HEK293 (cell line): ENCODE measurements around the gene HHIP.

Source experiments
- CTCF ChIA-PET: fragments of 350-600 bp; formaldehyde crosslinking; extraction: SDS; loops from one replicate; lab custom pipeline; 2021; ENCODE audit warnings: antibody characterized with exemption; lab: Yijun Ruan, JAX
- POLR2A ChIA-PET: fragments of 300-600 bp; formaldehyde crosslinking; extraction: SDS; loops from one replicate; lab custom pipeline; 2020; ENCODE audit warnings: antibody characterized with exemption, inconsistent platforms; lab: Yijun Ruan, JAX
- H3K27ac ChIP-seq: fragments of 200-500 bp; sonication (Bioruptor generic); 2 replicates; pipeline ENCODE4 v1.5.1; 2014; ENCODE audit warnings: low read depth, low read length, control low read depth, inconsistent platforms; ENCODE audit errors: extremely low read depth
- H3K36me3 ChIP-seq, 2 experiments: fragments of 200-500 bp in 1 of 2; sonication (Bioruptor generic) in 1 of 2; 1 replicate in 1 of 2; 2 replicates in 1 of 2; pipeline ENCODE4 v1.5.1; 2014 to 2017; ENCODE audit warnings: inconsistent platforms in 2 of 2, low read length in 2 of 2; ENCODE audit not compliant: control insufficient read depth in 2 of 2, insufficient read depth in 1 of 2
- H3K4me1 ChIP-seq: fragments of 200-500 bp; sonication (Bioruptor generic); 2 replicates; pipeline ENCODE4 v1.5.1; 2014; ENCODE audit warnings: mild to moderate bottlenecking, low read length, inconsistent platforms; ENCODE audit not compliant: control insufficient read depth, insufficient read depth
- H3K4me3 ChIP-seq: 2 replicates; pipeline ENCODE4 v1.5.1; 2011; ENCODE audit warnings: low read depth, mild to moderate bottlenecking, control low read depth, low read length, moderate library complexity
- H3K9me3 ChIP-seq: fragments of 200-500 bp; sonication (Bioruptor generic); 2 replicates; pipeline ENCODE4 v1.5.1; 2014; ENCODE audit warnings: low read depth, low read length, inconsistent platforms; ENCODE audit not compliant: control insufficient read depth, insufficient read depth
- GFI1B ChIP-seq: fragments of 450-650 bp; formaldehyde crosslinking; IDR thresholded peaks from 2 replicates; pipeline ENCODE4 v1.5.1; 2016; ENCODE audit warnings: missing biosample characterization, missing genetic modification characterization
- IKZF3 ChIP-seq: fragments of 450-650 bp; IDR thresholded peaks from 2 replicates; pipeline ENCODE4 v1.5.0; 2018; ENCODE audit warnings: missing biosample characterization, mild to moderate bottlenecking, missing genetic modification characterization, moderate library complexity
- KLF1 ChIP-seq: fragments of 450-650 bp; formaldehyde crosslinking; IDR thresholded peaks from 2 replicates; pipeline ENCODE4 v1.5.1; 2016; ENCODE audit warnings: missing biosample characterization, missing genetic modification characterization
- KLF9 ChIP-seq: fragments of 450-650 bp; formaldehyde crosslinking; IDR thresholded peaks from 2 replicates; pipeline ENCODE4 v1.5.1; 2016; ENCODE audit warnings: missing biosample characterization, missing genetic modification characterization, low read depth
- SCRT1 ChIP-seq: fragments of 450-650 bp; formaldehyde crosslinking; IDR thresholded peaks from 2 replicates; pipeline ENCODE4 v1.5.1; 2016; ENCODE audit warnings: missing biosample characterization, missing genetic modification characterization, borderline replicate concordance
- YY2 ChIP-seq: fragments of 450-650 bp; formaldehyde crosslinking; IDR thresholded peaks from 2 replicates; pipeline ENCODE4 v1.5.1; 2016; ENCODE audit warnings: missing biosample characterization, missing genetic modification characterization
- ZBTB17 ChIP-seq: fragments of 450-650 bp; formaldehyde crosslinking; IDR thresholded peaks from 2 replicates; pipeline ENCODE4 v1.5.1; 2016; ENCODE audit warnings: missing biosample characterization, missing genetic modification characterization
- ZEB2 ChIP-seq: fragments of 450-650 bp; formaldehyde crosslinking; IDR thresholded peaks from 2 replicates; pipeline ENCODE4 v1.5.1; 2016; ENCODE audit warnings: missing biosample characterization, missing genetic modification characterization
- ZFHX2 ChIP-seq: fragments of 450-650 bp; formaldehyde crosslinking; conservative IDR thresholded peaks from 2 replicates; pipeline ENCODE4 v1.5.1; 2016; ENCODE audit warnings: missing biosample characterization, missing genetic modification characterization
- ZNF175 ChIP-seq: fragments of 450-650 bp; formaldehyde crosslinking; IDR thresholded peaks from 2 replicates; pipeline ENCODE4 v1.5.1; 2016; ENCODE audit warnings: missing biosample characterization, missing genetic modification characterization
- ZNF202 ChIP-seq: fragments of 450-650 bp; formaldehyde crosslinking; IDR thresholded peaks from 2 replicates; pipeline ENCODE4 v1.5.1; 2016; ENCODE audit warnings: missing biosample characterization, missing genetic modification characterization, borderline replicate concordance
- ZNF416 ChIP-seq: fragments of 450-650 bp; formaldehyde crosslinking; IDR thresholded peaks from 2 replicates; pipeline ENCODE4 v1.5.1; 2016; ENCODE audit warnings: missing biosample characterization, missing genetic modification characterization
- ZNF426 ChIP-seq: fragments of 450-650 bp; formaldehyde crosslinking; IDR thresholded peaks from 2 replicates; pipeline ENCODE4 v1.5.1; 2017; ENCODE audit warnings: missing biosample characterization, missing genetic modification characterization, mild to moderate bottlenecking, inconsistent platforms, moderate library complexity
- ZNF555 ChIP-seq: fragments of 450-650 bp; formaldehyde crosslinking; conservative IDR thresholded peaks from 2 replicates; pipeline ENCODE4 v1.5.1; 2017; ENCODE audit warnings: missing biosample characterization, mild to moderate bottlenecking, missing genetic modification characterization, inconsistent platforms
- ZNF629 ChIP-seq: fragments of 450-650 bp; formaldehyde crosslinking; IDR thresholded peaks from 2 replicates; pipeline ENCODE4 v1.5.1; 2017; ENCODE audit warnings: missing biosample characterization, missing genetic modification characterization
- ZNF677 ChIP-seq: fragments of 450-650 bp; IDR thresholded peaks from 2 replicates; pipeline ENCODE4 v1.5.0; 2018; ENCODE audit warnings: missing biosample characterization, mild to moderate bottlenecking, missing genetic modification characterization, moderate library complexity
- ZNF76 ChIP-seq: fragments of 450-650 bp; formaldehyde crosslinking; IDR thresholded peaks from 2 replicates; pipeline ENCODE4; 2016; ENCODE audit warnings: low read depth, missing biosample characterization, missing genetic modification characterization, borderline replicate concordance
- ZNF837 ChIP-seq: fragments of 450-650 bp; formaldehyde crosslinking; IDR thresholded peaks from 2 replicates; pipeline ENCODE4 v1.5.1; 2016; ENCODE audit warnings: missing biosample characterization, missing genetic modification characterization
- TF ChIP-seq, protein P1 (sequence below): fragments of 450-650 bp; IDR thresholded peaks from 2 replicates; pipeline ENCODE4 v1.5.1; 2018; ENCODE audit warnings: missing biosample characterization, missing genetic modification characterization
- TF ChIP-seq, protein P2 (sequence below): fragments of 450-650 bp; formaldehyde crosslinking; IDR thresholded peaks from 2 replicates; pipeline ENCODE4 v1.5.1; 2016; ENCODE audit warnings: missing biosample characterization, missing genetic modification characterization
- TF ChIP-seq, protein P3 (sequence below): fragments of 450-650 bp; formaldehyde crosslinking; IDR thresholded peaks from 2 replicates; pipeline ENCODE4 v1.5.1; 2016; ENCODE audit warnings: missing biosample characterization, missing genetic modification characterization
- TF ChIP-seq, protein P4 (sequence below): fragments of 450-650 bp; formaldehyde crosslinking; IDR thresholded peaks from 2 replicates; pipeline ENCODE4 v1.5.1; 2016; ENCODE audit warnings: missing biosample characterization, missing genetic modification characterization
- TF ChIP-seq, protein P5 (sequence below): fragments of 450-650 bp; formaldehyde crosslinking; IDR thresholded peaks from 2 replicates; pipeline ENCODE4 v1.5.1; 2016; ENCODE audit warnings: missing biosample characterization, missing genetic modification characterization
- TF ChIP-seq, protein P6 (sequence below): fragments of 450-650 bp; formaldehyde crosslinking; IDR thresholded peaks from 2 replicates; pipeline ENCODE4 v1.5.1; 2016; ENCODE audit warnings: missing biosample characterization, missing genetic modification characterization

HHIP gene

DNA sequence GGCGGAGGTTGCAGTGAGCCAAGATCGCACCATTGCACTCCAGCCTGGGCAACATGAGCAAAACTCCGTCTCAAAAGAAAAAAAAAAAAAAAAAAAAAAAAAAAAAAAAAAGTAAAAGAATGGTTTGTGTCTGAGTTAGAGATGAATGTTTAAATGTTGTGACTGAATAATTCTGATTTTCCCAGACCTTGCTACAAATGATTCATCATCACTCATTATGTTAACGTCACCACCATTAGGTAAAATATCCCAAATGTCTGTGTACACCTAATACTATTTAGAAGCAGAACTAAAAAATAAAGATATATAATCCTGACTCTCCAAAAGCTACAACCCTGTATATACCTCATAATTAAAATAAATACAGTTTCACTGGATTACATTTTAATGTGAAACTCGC is 70.8 kb downstream of the HHIP start (continued):
- TF ChIP-seq, protein P1, sequence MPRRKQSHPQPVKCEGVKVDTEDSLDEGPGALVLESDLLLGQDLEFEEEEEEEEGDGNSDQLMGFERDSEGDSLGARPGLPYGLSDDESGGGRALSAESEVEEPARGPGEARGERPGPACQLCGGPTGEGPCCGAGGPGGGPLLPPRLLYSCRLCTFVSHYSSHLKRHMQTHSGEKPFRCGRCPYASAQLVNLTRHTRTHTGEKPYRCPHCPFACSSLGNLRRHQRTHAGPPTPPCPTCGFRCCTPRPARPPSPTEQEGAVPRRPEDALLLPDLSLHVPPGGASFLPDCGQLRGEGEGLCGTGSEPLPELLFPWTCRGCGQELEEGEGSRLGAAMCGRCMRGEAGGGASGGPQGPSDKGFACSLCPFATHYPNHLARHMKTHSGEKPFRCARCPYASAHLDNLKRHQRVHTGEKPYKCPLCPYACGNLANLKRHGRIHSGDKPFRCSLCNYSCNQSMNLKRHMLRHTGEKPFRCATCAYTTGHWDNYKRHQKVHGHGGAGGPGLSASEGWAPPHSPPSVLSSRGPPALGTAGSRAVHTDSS (tag by site-specific recombination): no peak

DNA sequence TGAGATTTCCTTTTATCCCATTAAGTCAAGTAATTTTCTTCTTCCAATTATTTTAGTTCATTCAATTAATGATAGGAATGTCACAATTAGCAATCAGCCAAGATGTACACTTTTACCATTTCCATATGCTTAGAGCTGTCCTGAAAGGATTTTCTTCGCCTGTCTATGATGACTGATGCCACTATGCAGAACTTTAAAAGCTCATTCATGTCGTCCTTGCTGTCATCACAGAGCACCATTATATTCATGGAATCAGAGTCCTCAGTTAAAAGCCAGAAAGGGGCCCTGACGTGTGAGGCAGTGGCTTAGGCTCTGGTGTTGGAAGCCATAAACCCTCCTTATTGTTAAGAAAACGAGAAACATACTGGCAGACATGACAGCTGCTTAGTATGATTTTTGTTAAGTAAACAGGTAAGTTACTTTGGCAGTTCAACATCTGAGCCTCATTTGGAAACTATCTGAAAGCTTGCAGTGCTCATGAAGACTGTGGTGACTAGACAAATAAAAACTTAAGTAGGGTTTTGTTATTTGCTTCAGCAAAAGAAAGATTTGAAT is 73.1 kb downstream of the HHIP start:
- Histone ChIP-seq H3K4me1 (no peaks in the 10 kb centered on the region), H3K4me3 (no peak overlapping the region), H3K36me3 (no peaks in the 10 kb centered on the region), H3K9me3 (no peaks in the 10 kb centered on the region), H3K27ac (no peak overlapping the region)
- TF ChIP-seq ZNF175 (tag by site-specific recombination): no peak
- no peak for TF ChIP-seq ZEB2 (tag by site-specific recombination)
- no peak for TF ChIP-seq ZBTB17 (tag by site-specific recombination)
- TF ChIP-seq ZNF629 (tag by site-specific recombination): no peak
- no peak for TF ChIP-seq ZNF677 (tag by site-specific recombination)
- no peak for TF ChIP-seq YY2 (tag by site-specific recombination)
- TF ChIP-seq, protein P2, sequence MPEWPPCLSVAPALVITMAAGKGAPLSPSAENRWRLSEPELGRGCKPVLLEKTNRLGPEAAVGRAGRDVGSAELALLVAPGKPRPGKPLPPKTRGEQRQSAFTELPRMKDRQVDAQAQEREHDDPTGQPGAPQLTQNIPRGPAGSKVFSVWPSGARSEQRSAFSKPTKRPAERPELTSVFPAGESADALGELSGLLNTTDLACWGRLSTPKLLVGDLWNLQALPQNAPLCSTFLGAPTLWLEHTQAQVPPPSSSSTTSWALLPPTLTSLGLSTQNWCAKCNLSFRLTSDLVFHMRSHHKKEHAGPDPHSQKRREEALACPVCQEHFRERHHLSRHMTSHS (tag by site-specific recombination): no peak
- TF ChIP-seq KLF1: no peak
- no peak for TF ChIP-seq ZNF76 (tag by site-specific recombination)
- TF ChIP-seq ZNF555: no peak
- TF ChIP-seq, protein P3, sequence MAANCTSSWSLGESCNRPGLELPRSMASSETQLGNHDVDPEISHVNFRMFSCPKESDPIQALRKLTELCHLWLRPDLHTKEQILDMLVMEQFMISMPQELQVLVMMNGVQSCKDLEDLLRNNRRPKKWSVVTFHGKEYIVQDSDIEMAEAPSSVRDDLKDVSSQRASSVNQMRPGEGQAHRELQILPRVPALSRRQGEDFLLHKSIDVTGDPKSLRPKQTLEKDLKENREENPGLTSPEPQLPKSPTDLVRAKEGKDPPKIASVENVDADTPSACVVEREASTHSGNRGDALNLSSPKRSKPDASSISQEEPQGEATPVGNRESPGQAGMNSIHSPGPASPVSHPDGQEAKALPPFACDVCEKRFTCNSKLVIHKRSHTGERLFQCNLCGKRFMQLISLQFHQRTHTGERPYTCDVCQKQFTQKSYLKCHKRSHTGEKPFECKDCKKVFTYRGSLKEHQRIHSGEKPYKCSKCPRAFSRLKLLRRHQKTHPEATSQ (tag by site-specific recombination): no peak
- no peak for TF ChIP-seq KLF9 (tag by site-specific recombination)
- no peak for TF ChIP-seq ZNF202 (tag by site-specific recombination)
- no peak for TF ChIP-seq SCRT1 (tag by site-specific recombination)
- TF ChIP-seq GFI1B: no peak
- ChIA-PET POLR2A (no interaction called here), CTCF (no interaction called here)

DNA sequence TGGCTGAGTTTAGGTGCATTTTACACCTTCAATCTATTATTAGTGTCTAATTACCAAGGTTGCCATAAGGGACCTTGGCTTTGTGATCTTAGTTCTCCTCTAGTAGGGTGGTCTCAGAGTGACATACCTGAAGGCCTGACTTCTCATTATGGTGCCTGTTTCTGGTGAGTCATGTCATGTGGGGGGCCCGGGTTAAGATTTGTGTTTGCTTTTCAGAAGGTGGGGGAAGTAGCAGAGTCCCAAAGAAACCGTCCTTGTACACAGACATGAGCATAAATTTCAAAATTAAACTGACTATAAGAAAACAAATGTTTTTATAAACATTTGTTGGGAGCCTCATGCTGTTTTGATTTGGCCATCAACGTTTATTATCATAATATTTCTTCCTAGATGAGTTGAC is 74.5 kb downstream of the HHIP start:
- H3K27ac ChIP-seq: no peak overlapping the region
- H3K36me3 ChIP-seq: no peaks in the 10 kb centered on the region
- CTCF ChIA-PET: no interaction called here
- H3K9me3 ChIP-seq: no peaks in the 10 kb centered on the region
- POLR2A ChIA-PET: no interaction called here
- no peak overlapping the region for H3K4me3 ChIP-seq
- no peaks in the 10 kb centered on the region for H3K4me1 ChIP-seq
- TF ChIP-seq, protein P4, sequence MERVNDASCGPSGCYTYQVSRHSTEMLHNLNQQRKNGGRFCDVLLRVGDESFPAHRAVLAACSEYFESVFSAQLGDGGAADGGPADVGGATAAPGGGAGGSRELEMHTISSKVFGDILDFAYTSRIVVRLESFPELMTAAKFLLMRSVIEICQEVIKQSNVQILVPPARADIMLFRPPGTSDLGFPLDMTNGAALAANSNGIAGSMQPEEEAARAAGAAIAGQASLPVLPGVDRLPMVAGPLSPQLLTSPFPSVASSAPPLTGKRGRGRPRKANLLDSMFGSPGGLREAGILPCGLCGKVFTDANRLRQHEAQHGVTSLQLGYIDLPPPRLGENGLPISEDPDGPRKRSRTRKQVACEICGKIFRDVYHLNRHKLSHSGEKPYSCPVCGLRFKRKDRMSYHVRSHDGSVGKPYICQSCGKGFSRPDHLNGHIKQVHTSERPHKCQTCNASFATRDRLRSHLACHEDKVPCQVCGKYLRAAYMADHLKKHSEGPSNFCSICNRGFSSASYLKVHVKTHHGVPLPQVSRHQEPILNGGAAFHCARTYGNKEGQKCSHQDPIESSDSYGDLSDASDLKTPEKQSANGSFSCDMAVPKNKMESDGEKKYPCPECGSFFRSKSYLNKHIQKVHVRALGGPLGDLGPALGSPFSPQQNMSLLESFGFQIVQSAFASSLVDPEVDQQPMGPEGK (tag by site-specific recombination): no peak
- no peak for TF ChIP-seq ZNF837 (tag by site-specific recombination)
- TF ChIP-seq, protein P5, sequence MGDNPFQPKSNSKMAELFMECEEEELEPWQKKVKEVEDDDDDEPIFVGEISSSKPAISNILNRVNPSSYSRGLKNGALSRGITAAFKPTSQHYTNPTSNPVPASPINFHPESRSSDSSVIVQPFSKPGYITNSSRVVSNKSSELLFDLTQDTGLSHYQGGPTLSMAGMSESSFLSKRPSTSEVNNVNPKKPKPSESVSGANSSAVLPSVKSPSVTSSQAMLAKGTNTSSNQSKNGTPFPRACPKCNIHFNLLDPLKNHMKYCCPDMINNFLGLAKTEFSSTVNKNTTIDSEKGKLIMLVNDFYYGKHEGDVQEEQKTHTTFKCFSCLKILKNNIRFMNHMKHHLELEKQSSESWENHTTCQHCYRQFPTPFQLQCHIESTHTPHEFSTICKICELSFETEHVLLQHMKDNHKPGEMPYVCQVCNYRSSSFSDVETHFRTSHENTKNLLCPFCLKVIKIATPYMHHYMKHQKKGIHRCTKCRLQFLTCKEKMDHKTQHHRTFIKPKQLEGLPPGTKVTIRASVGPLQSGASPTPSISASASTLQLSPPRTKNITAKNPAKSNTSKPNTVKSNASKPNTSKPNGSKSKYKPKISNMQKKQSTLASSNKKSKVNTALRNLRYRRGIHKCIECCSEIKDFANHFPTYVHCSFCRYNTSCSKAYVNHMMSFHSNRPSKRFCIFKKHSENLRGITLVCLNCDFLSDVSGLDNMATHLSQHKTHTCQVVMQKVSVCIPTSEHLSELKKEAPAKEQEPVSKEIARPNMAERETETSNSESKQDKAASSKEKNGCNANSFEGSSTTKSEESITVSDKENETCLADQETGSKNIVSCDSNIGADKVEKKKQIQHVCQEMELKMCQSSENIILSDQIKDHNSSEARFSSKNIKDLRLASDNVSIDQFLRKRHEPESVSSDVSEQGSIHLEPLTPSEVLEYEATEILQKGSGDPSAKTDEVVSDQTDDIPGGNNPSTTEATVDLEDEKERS (tag by site-specific recombination): no peak
- no peak for TF ChIP-seq ZNF426 (tag by site-specific recombination)
- TF ChIP-seq, protein P6, sequence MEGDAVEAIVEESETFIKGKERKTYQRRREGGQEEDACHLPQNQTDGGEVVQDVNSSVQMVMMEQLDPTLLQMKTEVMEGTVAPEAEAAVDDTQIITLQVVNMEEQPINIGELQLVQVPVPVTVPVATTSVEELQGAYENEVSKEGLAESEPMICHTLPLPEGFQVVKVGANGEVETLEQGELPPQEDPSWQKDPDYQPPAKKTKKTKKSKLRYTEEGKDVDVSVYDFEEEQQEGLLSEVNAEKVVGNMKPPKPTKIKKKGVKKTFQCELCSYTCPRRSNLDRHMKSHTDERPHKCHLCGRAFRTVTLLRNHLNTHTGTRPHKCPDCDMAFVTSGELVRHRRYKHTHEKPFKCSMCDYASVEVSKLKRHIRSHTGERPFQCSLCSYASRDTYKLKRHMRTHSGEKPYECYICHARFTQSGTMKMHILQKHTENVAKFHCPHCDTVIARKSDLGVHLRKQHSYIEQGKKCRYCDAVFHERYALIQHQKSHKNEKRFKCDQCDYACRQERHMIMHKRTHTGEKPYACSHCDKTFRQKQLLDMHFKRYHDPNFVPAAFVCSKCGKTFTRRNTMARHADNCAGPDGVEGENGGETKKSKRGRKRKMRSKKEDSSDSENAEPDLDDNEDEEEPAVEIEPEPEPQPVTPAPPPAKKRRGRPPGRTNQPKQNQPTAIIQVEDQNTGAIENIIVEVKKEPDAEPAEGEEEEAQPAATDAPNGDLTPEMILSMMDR (tag by site-specific recombination): no peak
- no peak for TF ChIP-seq IKZF3 (tag by site-specific recombination)
- TF ChIP-seq ZNF416 (tag by site-specific recombination): no peak
- no peak for TF ChIP-seq ZFHX2
